PC-3 (cell line): ENCODE results near the gene SH3GL3. TPM values are rescaled to one million over a fixed set of nuclear protein-coding genes. Genes with fewer than 3 reads are reported as not detected.

Experiments used
- ATAC-seq: fragments of 200-7000 bp; cut with Tn5 transposase; 2 replicates; pipeline ENCODE4 v1.9.1; 2020; ENCODE audit warnings: mild to moderate bottlenecking, moderate library complexity
- BruUV-seq: library from RNA; stranded (reverse); fragments of 400-500 nt; replicated peaks from 2 replicates; lab custom pipeline; 2021; lab: Mats Ljungman, UMichigan
- CTCF ChIA-PET: fragments of 300-600 bp; sonication (Branson Sonifier 250); formaldehyde crosslinking; loops from one replicate; lab custom pipeline; 2022; ENCODE audit warnings: antibody characterized with exemption; lab: Charles Lee
- POLR2A ChIA-PET: fragments of 300-600 bp; sonication (Branson Sonifier 250); formaldehyde crosslinking; loops from one replicate; lab custom pipeline; 2022; ENCODE audit warnings: antibody characterized with exemption; ENCODE audit not compliant: unreplicated experiment; lab: Charles Lee
- DNase-seq: peaks from one replicate; pipeline ENCODE4 v3.0.0-alpha.2; 2015
- H2AFZ ChIP-seq: fragments of 300-600 bp; sonication (generic); 2 replicates; pipeline ENCODE4 v1.6.0; 2016; ENCODE audit warnings: antibody characterized with exemption, low read length
- H3F3A ChIP-seq: fragments of 300-600 bp; sonication (generic); one replicate; pipeline ENCODE4 v1.6.0; 2017; ENCODE audit warnings: antibody characterized with exemption, low read length, control low read depth, mild to moderate bottlenecking; ENCODE audit not compliant: unreplicated experiment
- H3K27ac ChIP-seq: fragments of 300-600 bp; sonication (generic); 2 replicates; pipeline ENCODE4 v1.5.1; 2016; ENCODE audit warnings: mild to moderate bottlenecking, low read length
- H3K27me3 ChIP-seq: fragments of 300-600 bp; sonication (generic); 2 replicates; pipeline ENCODE4 v1.6.1; 2016; ENCODE audit warnings: low read length, mixed read lengths
- H3K36me3 ChIP-seq: fragments of 300-600 bp; sonication (generic); 2 replicates; pipeline ENCODE4 v1.6.1; 2016; ENCODE audit warnings: low read depth, mixed run types, low read length, mixed read lengths
- H3K4me1 ChIP-seq: fragments of 300-600 bp; sonication (generic); 2 replicates; pipeline ENCODE4 v1.5.1; 2016; ENCODE audit warnings: low read length; ENCODE audit not compliant: insufficient read depth
- H3K4me2 ChIP-seq: fragments of 300-600 bp; sonication (generic); 2 replicates; pipeline ENCODE4 v1.6.0; 2016; ENCODE audit warnings: low read length
- H3K4me3 ChIP-seq: fragments of 300-600 bp; sonication (generic); 2 replicates; pipeline ENCODE4 v1.5.1; 2016; ENCODE audit warnings: mild to moderate bottlenecking, low read length, mixed read lengths
- H3K79me2 ChIP-seq: fragments of 300-600 bp; sonication (generic); 2 replicates; pipeline ENCODE4 v1.6.1; 2017; ENCODE audit warnings: low read length, mixed read lengths
- H3K9ac ChIP-seq: fragments of 300-600 bp; sonication (generic); 2 replicates; pipeline ENCODE4 v1.6.0; 2016; ENCODE audit warnings: mild to moderate bottlenecking, low read length
- H3K9me2 ChIP-seq: fragments of 300-600 bp; sonication (generic); replicated peaks from 2 replicates; pipeline ENCODE4 v1.6.1; 2016; ENCODE audit warnings: mixed run types, low read length, mixed read lengths
- H3K9me3 ChIP-seq: fragments of 300-600 bp; sonication (generic); 2 replicates; pipeline ENCODE4 v1.6.1; 2016; ENCODE audit warnings: low read length, mixed read lengths
- H4K20me1 ChIP-seq: fragments of 300-600 bp; sonication (generic); 2 replicates; pipeline ENCODE4 v1.6.1; 2016; ENCODE audit warnings: low read length, mixed read lengths
- CTCF ChIP-seq: fragments of 300-600 bp; sonication (generic); conservative IDR thresholded peaks from 2 replicates; pipeline ENCODE4 v1.5.1; 2017; ENCODE audit warnings: antibody characterized with exemption, low read depth, mild to moderate bottlenecking, low read length
- EZH2 ChIP-seq: fragments of 300-600 bp; sonication (generic); IDR thresholded peaks from one replicate; pipeline ENCODE4 v1.6.1; 2017; ENCODE audit warnings: antibody characterized with exemption, mild to moderate bottlenecking, low read length; ENCODE audit not compliant: unreplicated experiment
- EZH2phosphoT487 ChIP-seq: fragments of 300-600 bp; sonication (generic); IDR thresholded peaks from 2 replicates; pipeline ENCODE4 v1.6.1; 2018; ENCODE audit warnings: mild to moderate bottlenecking, antibody characterized with exemption, low read length, borderline replicate concordance
- intact Hi-C: fragments of 100-400 bp; cut with micrococcal nuclease; formaldehyde crosslinking; loops from 2 replicates; pipeline ENCODE4 v1.9.0; 2023
- total RNA-seq: library from RNA; depleted of rRNA; stranded (reverse); fragments of >200 nt; gene quantifications from 2 replicates; pipeline ENCODE4 v1.2.3, GENCODE V29; 2014

Gene SH3GL3
- total RNA-seq, 1 experiment from 2014 or later, result 3.6 TPM

GRCh38 chr15:83602021-83602420 is 154.9 kb downstream of the SH3GL3 start:
- intact Hi-C loops, result no loop called here
- H2AFZ ChIP-seq, result peak overlapping the region; percentile 53; the same call in 1 of the 2 replicates
- CTCF ChIA-PET, result no interaction called here

GRCh38 chr15:83604549-83604948 is 157.4 kb downstream of the SH3GL3 start:
- Histone ChIP-seq H4K20me1 (no peaks in the 10 kb centered on the region), H3K36me3 (no peaks in the 10 kb centered on the region), H3K9me2 (no peaks in the 10 kb centered on the region), H2AFZ (no peak overlapping the region), H3F3A (no peaks in the 10 kb centered on the region), H3K27ac (no peak overlapping the region), H3K79me2 (no peaks in the 10 kb centered on the region), H3K9ac (no peak overlapping the region), H3K4me2 (no peak overlapping the region), H3K4me3 (no peak overlapping the region), H3K4me1 (peaks cover 11% of the 10 kb centered on the region), H3K9me3 (no peaks in the 10 kb centered on the region), H3K27me3 (no peaks in the 10 kb centered on the region)
- no TSS peak for BruUV-seq
- intact Hi-C loops, result no loop called here
- CTCF ChIA-PET, result no interaction called here
- no peak for ATAC-seq
- TF ChIP-seq EZH2phosphoT487 (no peak), EZH2 (no peak), CTCF (no peak)
- no peak for DNase-seq
- POLR2A ChIA-PET, result no interaction called here

More at GRCh38 chr15:83602021-83602420, 154.9 kb downstream of the SH3GL3 start:
- no peaks in the 10 kb centered on the region for H3K9me3 ChIP-seq
- no TSS peak for BruUV-seq
- no peaks in the 10 kb centered on the region for H4K20me1 ChIP-seq
- POLR2A ChIA-PET, result interaction anchor here (0.6 kb wide), 1 partner anchor 11 kb away, joined by 6 read pairs; no protein-coding TSS in a partner anchor
- peak overlapping the region; percentile 48 for H3K4me2 ChIP-seq
- ATAC-seq (peak; percentile 99), DNase-seq (peak; percentile 88)
- H3K9me2 ChIP-seq, result no peaks in the 10 kb centered on the region
- H3K4me1 ChIP-seq, result peaks cover 11% of the 10 kb centered on the region
- peak overlapping the region; percentile 50 for H3K27ac ChIP-seq
- H3F3A ChIP-seq, result no peaks in the 10 kb centered on the region
- no peaks in the 10 kb centered on the region for H3K36me3 ChIP-seq
- H3K4me3 ChIP-seq, result no peak overlapping the region
- no peaks in the 10 kb centered on the region for H3K79me2 ChIP-seq
- TF ChIP-seq EZH2 (no peak), EZH2phosphoT487 (no peak), CTCF (peak; percentile 25; the same call in 1 of the 2 replicates)
- H3K9ac ChIP-seq, result no peak overlapping the region
- no peaks in the 10 kb centered on the region for H3K27me3 ChIP-seq

- Histone ChIP-seq H3K4me1 (peaks cover 11% of the 10 kb centered on the region), H2AFZ (no peak overlapping the region), H3K79me2 (no peaks in the 10 kb centered on the region), H3K4me2 (no peak overlapping the region), H3K27ac (no peak overlapping the region), H3F3A (no peaks in the 10 kb centered on the region), H3K9me2 (no peaks in the 10 kb centered on the region), H3K9ac (no peak overlapping the region), H3K27me3 (no peaks in the 10 kb centered on the region), H4K20me1 (no peaks in the 10 kb centered on the region), H3K36me3 (no peaks in the 10 kb centered on the region), H3K9me3 (no peaks in the 10 kb centered on the region), H3K4me3 (no peak overlapping the region)
- ChIA-PET POLR2A (no interaction called here), CTCF (no interaction called here)
- no peak for TF ChIP-seq EZH2
- TF ChIP-seq CTCF, result no peak
- no peak for TF ChIP-seq EZH2phosphoT487
- BruUV-seq, result no TSS peak
- ATAC-seq (no peak), DNase-seq (no peak)
- intact Hi-C loops, result no loop called here
These were observed 158.2 kb downstream of the SH3GL3 start for GRCh38 chr15:83605111-83605945.
